GM19452 (cell line): ENCODE data around the gene SPOP.
"Not testable (repeated sequence)": the region's sequence is repeated elsewhere in the genome, so short reads cannot be mapped to it uniquely, and the experiment has no call there.

Experiments used
- ATAC-seq: cut with Tn5 transposase; IDR thresholded peaks from one replicate; pipeline ENCODE4 v1.9.1; 2021; ENCODE audit not compliant: unreplicated experiment

Gene SPOP

GRCh38 chr17:49677933-49678847 is at the start of gene SPOP:
Gene SPOP (minus strand): TSS chr17:49678097. CDS start chr17:49622810, 55,287 bp downstream.
- peak; percentile 68 for ATAC-seq

GRCh38 chr17:49727380-49727779 is 49.5 kb upstream of the SPOP start:
- ATAC-seq = no peak

GRCh38 chr17:49725452-49726130 is 47.7 kb upstream of the SPOP start:
- ATAC-seq = no peak

GRCh38 chr17:49724552-49724951 is 46.7 kb upstream of the SPOP start:
- not testable (repeated sequence) for ATAC-seq

- ATAC-seq = no peak
Measured at GRCh38 chr17:49723423-49723822, 45.5 kb upstream of the SPOP start.

GRCh38 chr17:49722066-49722465 is 44.2 kb upstream of the SPOP start:
- no peak for ATAC-seq

GRCh38 chr17:49717371-49717861 is 39.5 kb upstream of the SPOP start:
- no peak for ATAC-seq

- ATAC-seq = no peak
Measured at GRCh38 chr17:49716668-49717364, 38.9 kb upstream of the SPOP start.

GRCh38 chr17:49715717-49716279 is 37.9 kb upstream of the SPOP start:
- ATAC-seq = no peak

GRCh38 chr17:49715216-49715615 is 37.3 kb upstream of the SPOP start:
- ATAC-seq = no peak

- ATAC-seq = no peak
Measured at GRCh38 chr17:49708515-49709183, 30.8 kb upstream of the SPOP start.

GRCh38 chr17:49707608-49708514 is 30.0 kb upstream of the SPOP start, which contains the start of gene SLC35B1:
Gene SLC35B1 (minus strand): TSS chr17:49707964. CDS start chr17:49707833, 131 bp downstream.
- ATAC-seq = peak; percentile 95

- no peak for ATAC-seq
Measured at GRCh38 chr17:49707246-49707607, 29.3 kb upstream of the SPOP start.

GRCh38 chr17:49705254-49705653 is 27.4 kb upstream of the SPOP start:
- no peak for ATAC-seq

- no peak for ATAC-seq
Measured at GRCh38 chr17:49703557-49704277, 25.8 kb upstream of the SPOP start.

- no peak for ATAC-seq
Measured at GRCh38 chr17:49700960-49701359, 23.1 kb upstream of the SPOP start.

- no peak for ATAC-seq
Measured at GRCh38 chr17:49699966-49700575, 22.2 kb upstream of the SPOP start.

GRCh38 chr17:49698005-49698404 is 20.1 kb upstream of the SPOP start:
- no peak for ATAC-seq
